ENCODE results near the gene AP4M1.

Gene AP4M1

GRCh38 chr7:100074841-100075240, 26.6 kb upstream of the AP4M1 start:
- no peak for DNase-seq (ENCODE audit: low spot score)
- in situ Hi-C loops (cut with MboI; ENCODE audit: low sequenced_read_pairs, unreplicated experiment) = loop anchor here (10.0 kb wide), 1 partner anchor 80 kb away; no protein-coding TSS in a partner anchor
- TF ChIP-seq CTCF (IDR thresholded peaks at IDR 0.05; ENCODE audit: borderline replicate concordance, control extremely low read depth, extremely low read depth, insufficient read depth, missing control alignments) = no peak

GRCh38 chr7:100075418-100075817, 26.0 kb upstream of the AP4M1 start:
- DNase-seq (ENCODE audit: low spot score) = no peak
- TF ChIP-seq CTCF (IDR thresholded peaks at IDR 0.05; ENCODE audit: borderline replicate concordance, control extremely low read depth, extremely low read depth, insufficient read depth, missing control alignments) = no peak
- in situ Hi-C loops (cut with MboI; ENCODE audit: low sequenced_read_pairs, unreplicated experiment) = loop anchor here (10.0 kb wide), 1 partner anchor 81 kb away; no protein-coding TSS in a partner anchor

- no peak for DNase-seq (ENCODE audit: low spot score)
- in situ Hi-C loops (cut with MboI; ENCODE audit: low sequenced_read_pairs, unreplicated experiment) = loop anchor here (10.0 kb wide), 1 partner anchor 82 kb away; no protein-coding TSS in a partner anchor
- TF ChIP-seq CTCF (IDR thresholded peaks at IDR 0.05; ENCODE audit: borderline replicate concordance, control extremely low read depth, extremely low read depth, insufficient read depth, missing control alignments) = no peak
These were observed 24.2 kb upstream of the AP4M1 start for GRCh38 chr7:100077205-100077604.

GRCh38 chr7:100079024-100079560, 22.4 kb upstream of the AP4M1 start:
- DNase-seq (ENCODE audit: low spot score) = no peak
- no peak for TF ChIP-seq CTCF (IDR thresholded peaks at IDR 0.05; ENCODE audit: borderline replicate concordance, control extremely low read depth, extremely low read depth, insufficient read depth, missing control alignments)
- in situ Hi-C loops (cut with MboI; ENCODE audit: low sequenced_read_pairs, unreplicated experiment) = loop anchor here (10.0 kb wide), 1 partner anchor 84 kb away; no protein-coding TSS in a partner anchor

- no peak for DNase-seq (ENCODE audit: low spot score)
- in situ Hi-C loops (cut with MboI; ENCODE audit: low sequenced_read_pairs, unreplicated experiment) = no loop called here
- TF ChIP-seq CTCF (IDR thresholded peaks at IDR 0.05; ENCODE audit: borderline replicate concordance, control extremely low read depth, extremely low read depth, insufficient read depth, missing control alignments) = no peak
These were observed 20.4 kb upstream of the AP4M1 start for GRCh38 chr7:100080907-100081534.

- TF ChIP-seq CTCF (IDR thresholded peaks at IDR 0.05; ENCODE audit: borderline replicate concordance, control extremely low read depth, extremely low read depth, insufficient read depth, missing control alignments) = peak; percentile 90
- in situ Hi-C loops (cut with MboI; ENCODE audit: low sequenced_read_pairs, unreplicated experiment) = no loop called here
These were observed 19.8 kb upstream of the AP4M1 start, which contains the start of gene ZNF3 for GRCh38 chr7:100081535-100082102. TSS of gene ZNF3 (minus strand) at chr7:100081723. CDS start at chr7:100077357, 4,366 bp downstream.

More at GRCh38 chr7:100081535-100082102, 19.8 kb upstream of the AP4M1 start, which contains the start of gene ZNF3:
- peak; percentile 95 for DNase-seq (ENCODE audit: low spot score)

All from GM13976 (cell line).